CD4-positive, alpha-beta T cell treated with Interferon gamma for 1 hour (primary cell): ENCODE measurements around the gene SNX7.

Source experiments
- DNase-seq: peaks from one replicate; pipeline ENCODE4 v3.0.0-alpha.2; 2020

Gene SNX7, protein sequence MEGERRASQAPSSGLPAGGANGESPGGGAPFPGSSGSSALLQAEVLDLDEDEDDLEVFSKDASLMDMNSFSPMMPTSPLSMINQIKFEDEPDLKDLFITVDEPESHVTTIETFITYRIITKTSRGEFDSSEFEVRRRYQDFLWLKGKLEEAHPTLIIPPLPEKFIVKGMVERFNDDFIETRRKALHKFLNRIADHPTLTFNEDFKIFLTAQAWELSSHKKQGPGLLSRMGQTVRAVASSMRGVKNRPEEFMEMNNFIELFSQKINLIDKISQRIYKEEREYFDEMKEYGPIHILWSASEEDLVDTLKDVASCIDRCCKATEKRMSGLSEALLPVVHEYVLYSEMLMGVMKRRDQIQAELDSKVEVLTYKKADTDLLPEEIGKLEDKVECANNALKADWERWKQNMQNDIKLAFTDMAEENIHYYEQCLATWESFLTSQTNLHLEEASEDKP

DNA sequence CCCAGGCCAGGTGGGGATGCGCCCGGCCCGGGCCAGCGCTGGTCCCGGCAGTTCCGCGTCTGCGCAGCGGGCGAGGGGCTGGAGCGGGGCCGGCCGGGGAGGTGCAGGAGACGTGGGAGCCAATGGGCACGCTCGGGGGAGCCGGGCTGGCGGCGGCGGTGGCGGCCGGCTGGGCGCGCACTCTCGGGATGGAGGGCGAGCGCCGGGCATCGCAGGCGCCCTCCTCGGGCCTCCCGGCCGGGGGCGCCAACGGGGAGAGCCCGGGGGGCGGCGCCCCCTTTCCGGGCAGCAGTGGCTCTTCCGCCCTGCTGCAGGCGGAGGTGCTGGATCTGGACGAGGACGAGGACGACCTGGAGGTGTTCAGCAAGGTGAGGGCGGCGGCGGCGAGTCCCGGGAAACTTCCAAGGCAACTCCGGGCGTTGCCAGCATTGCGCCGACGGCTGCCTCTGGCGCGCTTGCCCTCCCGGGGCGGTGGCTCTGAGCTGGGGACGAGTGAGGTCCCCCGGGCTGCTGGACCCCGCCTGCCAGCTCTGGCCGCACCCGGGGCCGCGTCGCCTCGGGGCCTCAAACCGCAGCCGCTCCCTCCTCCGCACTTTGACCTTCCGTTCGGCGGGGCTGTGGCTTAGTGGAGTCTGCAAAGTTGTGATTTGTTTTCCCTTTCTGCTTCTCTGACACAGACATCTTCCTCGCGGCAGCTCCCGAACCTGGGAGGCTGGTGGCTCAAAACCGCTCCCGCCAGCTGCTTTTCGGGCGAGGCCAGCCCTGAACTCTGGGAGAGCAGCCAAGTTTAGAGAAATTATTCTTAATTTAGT is at the start of gene SNX7:
SNX7 (plus strand) TSS at position 178 of the 812 bp plus-strand sequence; CDS start at position 189, 11 bp downstream.
- no peak for DNase-seq

- DNase-seq, result no peak
Measured at GRCh38 chr1:98637316-98637715, 24.2 kb upstream of the SNX7 start.

- no peak for DNase-seq
Measured at GRCh38 chr1:98638185-98638584, 23.3 kb upstream of the SNX7 start.

- no peak for DNase-seq
Measured at GRCh38 chr1:98644510-98644909, 17.0 kb upstream of the SNX7 start.

DNA sequence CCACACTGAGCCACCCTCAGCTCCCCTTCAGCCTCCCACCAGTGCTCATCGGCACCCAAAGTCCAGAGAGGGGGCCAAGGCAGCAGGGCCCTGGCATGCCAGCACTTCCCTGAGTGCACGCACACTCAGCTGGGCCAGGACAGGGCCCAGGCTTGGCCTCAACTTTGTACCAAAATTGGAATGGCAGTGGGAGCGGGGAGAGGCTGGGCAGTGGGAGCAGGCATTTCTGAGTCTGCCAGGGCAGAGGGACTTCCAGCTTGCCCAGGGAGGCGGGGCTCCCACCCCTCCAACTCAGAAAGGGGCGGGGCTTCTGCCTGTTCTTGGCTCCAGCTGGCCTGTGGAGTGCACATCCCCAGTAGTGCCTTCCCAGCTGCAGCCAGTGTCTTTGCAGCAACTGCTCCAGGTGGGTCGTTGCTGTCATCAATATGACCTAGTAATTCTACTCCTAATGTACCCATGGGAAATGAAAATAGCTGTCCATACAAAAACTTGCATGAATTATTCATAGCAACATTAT is 10.3 kb upstream of the SNX7 start:
- no peak for DNase-seq

DNA sequence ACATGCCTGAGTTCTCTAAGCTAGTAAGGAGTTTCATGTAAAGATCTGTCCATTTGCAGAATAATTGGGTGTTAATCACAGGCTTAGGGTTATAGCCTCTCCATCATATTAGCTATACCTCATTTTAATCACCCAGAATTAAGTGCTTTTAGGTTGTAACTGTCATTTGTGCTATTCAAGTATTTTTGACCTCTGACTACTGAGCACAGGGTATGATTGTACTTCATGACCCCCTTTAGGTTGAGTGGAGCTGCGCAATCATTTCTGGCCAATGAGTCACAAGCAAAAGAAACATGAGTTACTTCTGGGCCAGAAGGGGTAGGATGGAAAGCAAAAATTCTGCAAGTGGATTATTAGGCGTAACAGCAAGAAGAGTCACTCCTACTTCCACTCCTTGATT is 8.4 kb upstream of the SNX7 start:
- no peak for DNase-seq

DNA sequence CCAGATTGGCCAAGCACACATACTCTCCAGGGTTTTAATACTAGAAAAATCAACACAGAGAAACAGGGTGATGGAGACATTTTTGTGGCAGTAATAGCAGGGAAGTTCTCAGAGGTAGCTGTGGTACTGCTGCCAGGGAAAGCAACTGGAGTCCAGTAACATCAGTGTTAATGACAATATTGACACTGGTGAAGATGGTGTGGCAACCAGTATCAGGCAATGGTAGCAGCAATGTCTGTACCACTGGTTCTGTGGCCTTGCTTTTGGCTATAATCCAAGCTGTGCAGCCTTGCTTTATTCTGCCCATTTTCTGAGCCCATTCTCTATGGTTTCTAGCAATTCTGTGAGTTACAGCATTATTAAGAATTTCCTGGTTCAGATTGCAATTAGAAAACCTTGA is 1.6 kb upstream of the SNX7 start:
- DNase-seq, result no peak

- DNase-seq, result no peak
Measured at GRCh38 chr1:98660940-98661543, 479 bp upstream of the SNX7 start.

GRCh38 chr1:98662356-98662670 is 792 bp downstream of the SNX7 start:
- no peak for DNase-seq

GRCh38 chr1:98668733-98669132 is 7.2 kb downstream of the SNX7 start:
- no peak for DNase-seq

- no peak for DNase-seq
Measured at GRCh38 chr1:98669355-98670296, 8.1 kb downstream of the SNX7 start.

GRCh38 chr1:98672189-98672588 is 10.7 kb downstream of the SNX7 start:
- DNase-seq, result no peak

- DNase-seq, result no peak
Measured at GRCh38 chr1:98674075-98674781, 12.7 kb downstream of the SNX7 start.

- DNase-seq, result no peak
Measured at GRCh38 chr1:98675282-98675681, 13.8 kb downstream of the SNX7 start.

GRCh38 chr1:98677288-98677687 is 15.8 kb downstream of the SNX7 start:
- no peak for DNase-seq

- no peak for DNase-seq
Measured at GRCh38 chr1:98681812-98682211, 20.3 kb downstream of the SNX7 start.

- DNase-seq, result no peak
Measured at GRCh38 chr1:98688110-98688739, 26.7 kb downstream of the SNX7 start.

DNA sequence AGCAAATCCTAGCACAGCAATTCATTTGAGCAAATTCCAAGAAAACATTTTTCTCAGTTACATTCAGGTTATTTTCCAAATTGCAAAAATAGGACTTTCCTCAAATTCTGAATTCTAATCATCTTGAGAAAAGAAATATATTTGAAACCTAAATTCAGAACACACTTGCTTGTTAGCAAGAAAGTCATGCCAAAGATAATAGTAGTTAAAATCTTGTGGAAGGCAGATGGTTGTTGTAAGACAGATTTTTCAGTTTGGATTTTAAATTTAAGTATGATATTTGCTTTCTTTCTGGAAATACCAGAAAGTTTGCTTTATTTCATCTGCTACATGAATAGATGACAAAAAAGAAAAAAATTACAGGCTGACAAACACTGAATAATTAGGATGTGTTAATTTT is 29.1 kb downstream of the SNX7 start:
- no peak for DNase-seq

GRCh38 chr1:98692482-98692881 is 31.0 kb downstream of the SNX7 start:
- no peak for DNase-seq

- DNase-seq, result no peak
Measured at GRCh38 chr1:98693385-98693784, 31.9 kb downstream of the SNX7 start.

DNA sequence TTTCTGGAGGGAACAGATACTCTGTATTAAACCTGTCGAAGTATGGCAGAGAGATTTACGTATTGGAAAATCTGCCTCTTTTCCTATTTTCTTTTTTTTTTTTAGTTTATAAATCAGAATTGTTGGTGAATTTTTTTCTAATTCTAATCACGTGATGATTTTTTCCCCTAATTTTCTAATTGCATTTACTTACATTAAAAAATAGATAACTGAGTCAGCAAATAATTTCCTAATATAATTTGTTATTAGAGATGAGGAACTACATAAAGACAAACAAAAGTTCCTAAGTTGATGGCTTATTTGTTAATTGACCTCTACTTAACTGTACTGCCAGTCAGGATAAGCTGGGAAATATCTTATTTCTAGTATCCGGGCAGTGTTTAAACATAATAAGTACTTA is 34.6 kb downstream of the SNX7 start:
- no peak for DNase-seq
